CD4-positive, alpha-beta T cell treated with Interleukin-21 for 1 hour (primary cell): ENCODE measurements around the gene TSPEAR.

Source experiments
- DNase-seq: peaks from one replicate; pipeline ENCODE4 v3.0.0-alpha.2; 2020

The TSPEAR gene

DNA sequence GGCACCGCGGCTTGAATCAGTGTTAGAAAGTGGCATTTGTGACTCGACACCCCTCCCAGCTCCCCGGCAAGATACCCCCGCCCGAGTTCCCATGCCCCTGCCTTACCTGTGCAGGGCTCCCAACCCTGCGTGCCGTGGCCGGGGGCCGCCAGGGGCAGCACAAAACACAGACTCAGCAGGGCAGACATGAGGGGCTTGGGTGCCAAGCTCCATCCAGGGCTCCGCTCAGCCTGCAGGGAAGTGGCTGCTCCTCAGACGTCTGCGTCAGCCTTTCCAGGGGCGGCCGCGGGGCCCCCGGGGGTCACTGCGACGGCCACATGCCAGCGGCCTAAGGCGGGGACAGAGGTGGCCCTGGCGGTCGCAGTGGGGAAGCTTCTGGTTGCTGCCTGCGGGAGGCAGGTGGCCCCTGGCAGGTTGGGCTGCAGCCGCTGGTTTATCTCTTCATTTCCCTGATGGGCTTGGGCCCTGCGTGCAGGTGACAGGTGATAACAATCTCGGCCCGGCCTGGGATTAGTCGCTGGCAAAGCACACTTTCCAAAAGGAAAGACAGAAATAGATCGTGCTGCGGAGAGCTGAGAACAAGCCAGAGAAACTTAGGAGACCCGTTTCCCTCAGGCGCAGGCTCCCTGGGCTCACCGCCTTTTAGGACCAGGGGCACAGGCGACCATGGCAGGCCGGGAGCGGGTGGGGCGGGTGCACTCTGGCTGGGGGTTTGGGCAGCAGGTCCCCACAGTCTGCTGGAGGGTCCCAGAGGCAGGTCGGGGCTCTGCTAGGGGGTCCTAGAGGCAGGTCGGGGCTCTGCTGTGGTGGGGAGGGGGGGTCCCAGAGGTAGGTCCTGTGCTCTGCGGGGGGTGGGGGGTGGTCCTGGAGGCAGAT, at the start of gene TSPEAR:
TSPEAR (minus strand) TSS at position 246 of the 876 bp plus-strand sequence; CDS start at position 188, 58 bp downstream.
- DNase-seq, result no peak

DNA sequence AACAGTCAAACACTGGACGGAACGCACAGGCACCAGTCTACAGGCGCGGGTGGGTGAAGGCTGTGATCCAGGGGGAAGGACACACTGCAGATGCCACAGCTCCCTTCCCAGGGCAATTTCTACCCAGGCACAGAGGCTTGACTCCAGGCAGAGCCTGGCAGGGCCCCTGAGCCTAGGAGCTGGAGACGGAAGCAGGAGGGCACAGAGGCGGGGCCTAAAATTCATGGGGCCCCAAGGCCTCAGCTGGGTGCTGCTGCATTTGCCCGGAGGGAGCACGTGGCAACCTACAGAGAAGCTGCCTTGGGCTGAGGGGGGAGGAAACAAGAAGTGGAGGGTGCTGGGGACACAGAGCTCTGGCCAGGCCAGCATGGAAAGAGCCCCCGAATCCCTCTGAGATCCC, 49.0 kb upstream of the TSPEAR start:
- DNase-seq, result no peak

- no peak for DNase-seq
Measured at GRCh38 chr21:44759628-44760285, 48.4 kb upstream of the TSPEAR start.

- DNase-seq, result no peak
Measured at GRCh38 chr21:44758781-44759627, 47.6 kb upstream of the TSPEAR start.

DNA sequence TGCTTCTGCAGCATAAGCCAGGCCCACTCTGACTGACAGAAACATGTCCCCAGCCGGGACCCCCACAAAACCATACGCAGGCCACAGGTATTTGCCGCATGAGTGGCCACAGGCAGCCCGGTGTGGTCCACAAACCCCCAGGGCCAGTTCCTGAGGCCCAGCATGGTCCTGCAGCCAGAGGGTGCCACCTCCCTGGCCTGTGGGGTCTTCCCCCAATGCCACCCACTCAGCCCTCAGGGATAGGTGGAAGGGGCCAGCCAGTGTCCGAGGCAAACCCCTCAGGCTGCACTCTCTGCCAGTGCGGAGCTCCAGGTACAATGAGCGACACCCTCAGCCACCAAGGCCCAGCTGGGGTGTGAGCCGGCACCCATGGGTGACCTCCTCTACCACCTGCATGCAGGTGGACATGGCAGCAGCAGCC, 46.8 kb upstream of the TSPEAR start:
- no peak for DNase-seq

GRCh38 chr21:44757731-44758130, 46.4 kb upstream of the TSPEAR start:
- no peak for DNase-seq

DNA sequence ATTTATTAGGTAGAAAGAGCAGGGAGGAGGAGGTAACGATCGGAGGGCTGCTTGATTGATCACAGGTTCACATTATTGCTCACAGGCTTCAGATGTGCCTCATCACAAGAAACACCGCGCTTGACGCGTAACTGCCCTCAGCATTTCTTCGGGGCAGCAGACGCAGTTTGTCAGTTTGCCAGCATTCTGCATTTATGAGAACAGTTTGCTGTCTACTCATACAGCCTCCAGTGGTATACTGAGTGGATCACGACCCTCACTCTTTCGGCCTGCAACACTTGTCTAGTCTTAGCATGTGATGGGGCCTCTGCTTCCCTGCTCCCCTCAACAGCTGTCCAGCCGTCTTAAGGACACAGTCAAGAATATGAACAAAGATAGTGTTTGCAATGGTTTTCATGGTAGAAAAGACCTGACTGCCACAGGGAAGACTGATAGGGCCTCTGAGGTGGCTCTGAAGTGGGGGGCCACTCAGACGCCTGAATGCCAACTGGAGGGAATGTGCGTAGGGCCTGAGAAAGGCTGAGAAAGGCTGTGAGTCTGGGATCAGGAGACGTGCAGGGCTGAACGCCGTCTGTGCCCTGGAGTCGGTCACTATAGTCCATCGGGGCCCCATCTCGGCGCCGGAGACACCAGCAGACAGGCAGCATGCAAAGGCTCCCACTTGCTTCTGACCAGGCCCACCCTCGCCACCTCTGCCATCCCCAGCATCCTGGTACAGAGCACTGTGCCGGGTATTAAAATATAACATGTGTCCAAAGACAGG, 45.2 kb upstream of the TSPEAR start:
- DNase-seq, result no peak

DNA sequence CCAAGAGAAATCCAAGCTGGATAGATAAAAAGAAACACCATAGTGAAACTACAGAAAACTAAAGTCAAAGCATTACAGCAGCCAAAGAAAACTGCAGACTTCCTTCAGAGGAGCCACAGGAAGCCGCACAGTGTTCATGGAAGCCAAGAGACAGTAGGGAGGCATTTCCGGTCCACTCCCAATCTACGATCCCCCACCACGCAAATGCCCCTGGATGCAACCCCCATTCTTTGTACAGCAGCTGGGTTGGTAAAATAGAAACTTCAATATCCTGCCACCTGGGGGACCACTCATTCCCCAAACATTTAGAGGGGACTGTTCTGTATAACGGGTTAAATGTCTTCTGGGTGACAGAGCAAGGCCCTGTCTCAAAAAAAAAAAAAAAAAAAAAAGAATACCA, 43.9 kb upstream of the TSPEAR start:
- no peak for DNase-seq

DNA sequence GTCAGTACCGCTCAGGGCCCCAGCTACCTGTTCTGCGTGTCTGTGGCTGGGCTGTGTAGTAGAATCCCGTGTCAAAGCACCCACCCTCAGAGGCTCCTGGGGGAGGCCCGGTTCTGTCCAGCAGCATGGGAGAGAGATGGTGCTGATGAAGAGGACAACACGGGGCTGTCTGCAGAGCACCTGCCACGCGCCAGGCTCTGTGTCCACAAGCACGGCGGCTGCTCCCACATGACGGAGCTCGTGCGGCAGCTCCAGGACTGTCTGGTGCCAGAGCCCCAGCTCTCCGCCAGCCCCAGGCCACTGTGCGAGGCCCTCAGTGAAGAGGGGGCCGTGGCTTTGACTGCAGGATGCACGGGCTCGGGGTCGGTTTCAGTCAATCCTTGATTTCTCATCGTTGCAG, 42.0 kb upstream of the TSPEAR start:
- no peak for DNase-seq

DNA sequence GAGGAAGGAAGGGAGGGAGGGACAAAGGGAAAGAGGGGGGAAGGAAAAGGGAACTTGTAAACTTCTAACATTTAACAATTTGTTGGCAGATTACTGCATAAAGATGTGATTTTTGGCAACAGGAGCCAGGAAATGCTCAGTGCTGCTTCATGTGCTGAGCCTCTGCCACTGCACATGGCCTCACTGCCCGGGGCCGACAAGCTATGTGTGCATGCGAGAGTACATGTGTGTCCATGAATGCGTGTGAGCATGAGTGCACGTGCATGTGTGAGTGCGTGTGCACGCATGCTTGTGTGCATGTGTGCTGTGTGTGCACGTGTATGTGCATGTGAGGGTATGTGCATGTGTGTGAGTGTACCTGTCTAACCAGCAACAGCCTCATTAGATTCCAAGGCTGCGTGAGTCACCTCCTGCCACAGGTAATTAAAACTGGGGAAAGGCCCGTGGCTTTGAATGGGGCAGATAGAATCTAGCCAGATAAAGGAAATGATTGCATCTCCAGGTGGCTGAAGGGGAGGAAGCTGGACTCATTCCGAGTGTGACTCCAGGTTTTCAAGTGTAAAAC, 41.4 kb upstream of the TSPEAR start:
- DNase-seq, result no peak

GRCh38 chr21:44751799-44752636, 40.6 kb upstream of the TSPEAR start:
- DNase-seq, result no peak

DNA sequence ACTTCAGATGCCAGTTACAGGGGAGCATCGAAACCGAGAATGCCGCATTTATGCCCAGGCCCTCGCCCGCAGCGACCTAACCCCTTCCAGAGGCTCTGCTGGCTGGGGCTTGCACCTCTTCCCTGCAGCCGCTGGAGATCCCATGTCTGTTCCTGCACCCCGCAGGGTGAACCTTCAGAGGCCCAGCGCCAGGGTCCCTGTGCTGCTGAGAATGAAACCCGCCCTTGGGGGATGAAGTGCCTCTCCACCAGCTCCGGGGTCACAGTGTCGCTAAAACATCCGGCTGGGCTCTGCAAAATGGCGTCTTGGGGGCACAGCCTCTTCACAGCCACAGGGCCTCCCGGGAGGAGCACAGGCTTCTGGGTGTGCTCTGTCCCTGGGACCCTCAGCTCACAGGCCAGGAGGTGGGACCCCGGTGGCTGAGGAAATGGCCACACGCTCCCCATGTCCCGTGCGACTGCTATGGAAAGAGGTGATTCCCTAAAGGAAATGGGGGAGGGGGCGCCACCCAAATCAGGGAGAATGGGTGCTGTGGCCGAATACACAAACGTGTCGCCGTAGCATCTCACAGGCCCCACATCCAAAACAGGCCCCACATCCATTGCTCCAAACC, 39.9 kb upstream of the TSPEAR start:
- no peak for DNase-seq

DNA sequence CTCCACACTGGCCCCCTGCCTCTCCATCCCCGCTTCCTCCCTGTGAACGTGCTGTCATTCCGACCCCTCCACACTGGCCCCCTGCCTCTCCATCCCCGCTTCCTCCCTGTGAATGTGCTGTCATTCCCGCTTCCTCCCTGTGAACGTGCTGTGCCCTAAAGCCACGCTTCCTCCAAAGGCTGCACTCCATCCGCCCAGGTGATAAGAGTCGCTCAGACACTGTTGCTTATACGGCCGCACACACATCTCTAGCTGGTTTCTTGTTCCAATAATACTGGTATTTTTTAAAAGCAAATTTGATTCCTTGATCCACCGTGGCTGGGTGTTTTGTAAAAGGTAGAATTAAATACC, 39.3 kb upstream of the TSPEAR start:
- no peak for DNase-seq

- no peak for DNase-seq
Measured at GRCh38 chr21:44749759-44750674, 38.6 kb upstream of the TSPEAR start.

DNA sequence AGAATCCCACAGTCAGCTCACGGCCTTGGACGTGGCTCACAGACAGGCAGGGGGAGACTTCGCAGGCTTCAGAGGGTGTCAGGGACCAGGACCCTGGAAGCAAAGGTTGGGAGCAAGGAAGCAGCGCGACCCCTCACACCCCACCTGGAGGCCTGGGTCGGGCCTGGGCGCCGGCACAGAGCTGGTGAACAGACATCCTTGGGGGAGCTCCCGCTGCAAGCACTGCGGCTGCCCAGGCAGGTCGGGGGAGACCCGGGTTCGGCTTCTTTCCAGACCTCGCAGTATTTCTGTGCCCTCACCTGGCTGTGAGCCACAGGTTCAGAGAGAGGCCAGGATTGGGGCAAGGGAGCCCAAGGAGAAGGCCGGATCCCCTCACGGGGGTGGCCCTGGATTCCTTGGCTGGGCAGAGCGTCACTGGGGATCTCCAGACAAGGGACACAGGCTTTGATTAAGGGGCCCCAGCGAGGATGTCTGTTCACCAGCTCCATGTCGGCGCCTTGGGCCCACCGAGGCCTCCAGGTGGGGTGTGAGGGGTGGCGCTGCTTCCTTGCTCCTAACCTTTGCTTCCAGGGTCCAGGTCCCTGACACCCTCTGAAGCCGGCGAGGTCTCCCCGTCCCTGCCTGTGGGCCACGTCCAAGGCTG, 37.9 kb upstream of the TSPEAR start:
- DNase-seq, result no peak

DNA sequence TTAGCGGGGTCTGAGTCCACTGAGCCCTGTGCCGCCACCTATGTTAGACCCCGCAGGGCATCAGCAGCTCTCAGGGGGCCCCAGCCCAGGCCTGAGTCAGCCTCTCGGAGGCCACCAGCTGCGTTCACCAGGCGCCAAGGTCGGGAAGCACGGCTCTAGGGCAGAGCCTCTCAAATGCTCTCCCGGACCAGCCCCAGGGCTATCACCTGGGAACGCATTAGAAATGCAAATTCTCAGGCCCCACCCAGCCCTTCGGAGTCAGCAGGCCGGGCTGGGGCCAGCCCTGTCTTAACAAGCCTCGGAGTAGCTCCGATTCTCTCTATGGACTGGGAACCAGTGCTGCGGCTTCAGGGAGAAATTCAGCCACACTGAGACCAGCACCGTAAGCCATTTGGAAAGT, 37.2 kb upstream of the TSPEAR start:
- DNase-seq, result no peak

GRCh38 chr21:44742418-44743153, 31.2 kb upstream of the TSPEAR start:
- DNase-seq, result peak; percentile 55

DNA sequence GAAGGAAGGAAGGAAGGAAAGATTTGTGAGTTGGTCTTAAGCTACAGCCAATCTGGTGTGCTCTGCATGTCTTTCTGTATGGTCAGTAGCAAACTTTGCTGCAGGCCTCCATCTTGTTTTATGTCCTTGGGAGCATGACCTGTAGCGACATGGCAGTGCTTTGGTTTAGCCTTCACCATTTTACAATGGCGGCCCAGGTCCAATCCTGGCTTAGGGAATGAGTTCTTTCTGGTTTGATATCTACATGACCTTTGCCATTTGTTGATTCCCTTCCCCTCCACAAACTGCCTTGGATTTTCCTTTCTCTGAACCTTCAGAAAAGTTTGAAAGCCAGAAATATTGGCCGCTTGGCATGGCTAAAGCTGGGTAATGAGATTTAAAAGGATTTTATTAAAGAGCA, 30.5 kb upstream of the TSPEAR start:
- DNase-seq, result no peak

- DNase-seq, result no peak
Measured at GRCh38 chr21:44740742-44741141, 29.4 kb upstream of the TSPEAR start.
